SU-DHL-6 (cell line): ENCODE data around the gene CAMSAP1.

ENCODE experiments used
- H2AFZ ChIP-seq: fragments of 200-600 bp; sonication (generic); 2 replicates; pipeline ENCODE4 v1.6.1; 2014; ENCODE audit warnings: low read depth, mild to moderate bottlenecking, moderate library complexity, mixed read lengths, antibody characterized with exemption, low read length; ENCODE audit not compliant: severe bottlenecking
- H3F3A ChIP-seq: fragments of 200-600 bp; shearing (Covaris generic); 2 replicates; pipeline ENCODE4 v1.6.0; 2016; ENCODE audit warnings: antibody characterized with exemption, mild to moderate bottlenecking; ENCODE audit not compliant: insufficient read depth
- H3K27ac ChIP-seq: fragments of 200-600 bp; sonication (generic); 2 replicates; pipeline ENCODE4 v1.5.1; 2016; ENCODE audit warnings: low read depth, mild to moderate bottlenecking, low read length, moderate library complexity, mixed read lengths
- H3K27me3 ChIP-seq: fragments of 200-600 bp; sonication (generic), shearing (Covaris generic); 2 replicates; pipeline ENCODE4 v1.6.0; 2014; ENCODE audit warnings: mild to moderate bottlenecking, low read length
- H3K36me3 ChIP-seq: fragments of 200-600 bp; sonication (generic); 2 replicates; pipeline ENCODE4 v1.6.1; 2014; ENCODE audit warnings: mild to moderate bottlenecking, low read length, mixed read lengths
- H3K4me2 ChIP-seq: fragments of 300-600, 200-600 bp; shearing (Covaris generic), sonication (generic); 2 replicates; pipeline ENCODE4 v1.6.0; 2014; ENCODE audit warnings: low read length, low read depth, mild to moderate bottlenecking; ENCODE audit not compliant: poor library complexity, severe bottlenecking
- H3K4me3 ChIP-seq: fragments of 200-600 bp; sonication (generic); 2 replicates; pipeline ENCODE4 v1.5.1; 2014; ENCODE audit warnings: antibody characterized with exemption, low read length, mild to moderate bottlenecking, mixed read lengths; ENCODE audit not compliant: insufficient read depth, poor library complexity, severe bottlenecking
- H3K79me2 ChIP-seq: fragments of 200-600 bp; sonication (generic); 2 replicates; pipeline ENCODE4 v1.6.1; 2014; ENCODE audit warnings: mild to moderate bottlenecking, low read length, moderate library complexity; ENCODE audit not compliant: insufficient read depth
- H3K9ac ChIP-seq: fragments of 200-600 bp; sonication (generic); 2 replicates; pipeline ENCODE4 v1.7.0; 2014; ENCODE audit warnings: mild to moderate bottlenecking, low read length
- H3K9me2 ChIP-seq: fragments of 200-600 bp; sonication (generic); replicated peaks from 2 replicates; pipeline ENCODE4 v1.6.1; 2014; ENCODE audit warnings: low read length; ENCODE audit not compliant: insufficient read depth
- H3K9me3 ChIP-seq: fragments of 200-600 bp; sonication (generic); 2 replicates; pipeline ENCODE4 v1.6.1; 2014; ENCODE audit warnings: low read length, mixed read lengths; ENCODE audit not compliant: insufficient read depth
- H4K20me1 ChIP-seq: fragments of 200-600 bp; sonication (generic); 2 replicates; pipeline ENCODE4 v1.6.1; 2014; ENCODE audit warnings: low read depth, mild to moderate bottlenecking, antibody characterized with exemption, low read length, moderate library complexity, mixed read lengths
- EZH2phosphoT487 ChIP-seq: fragments of 200-600 bp; sonication (generic), shearing (Covaris generic); conservative IDR thresholded peaks from 2 replicates; pipeline ENCODE4 v1.6.1; 2018; ENCODE audit warnings: mild to moderate bottlenecking, antibody characterized with exemption, low read length, moderate library complexity, mixed read lengths
- TF ChIP-seq, protein P1 (sequence below): fragments of 200-600 bp; sonication (generic); IDR thresholded peaks from one replicate; pipeline ENCODE4 v1.5.1; 2017; ENCODE audit warnings: antibody characterized with exemption, mild to moderate bottlenecking, low read length, moderate library complexity; ENCODE audit not compliant: insufficient read depth, poor library complexity, severe bottlenecking

CAMSAP1 gene

DNA sequence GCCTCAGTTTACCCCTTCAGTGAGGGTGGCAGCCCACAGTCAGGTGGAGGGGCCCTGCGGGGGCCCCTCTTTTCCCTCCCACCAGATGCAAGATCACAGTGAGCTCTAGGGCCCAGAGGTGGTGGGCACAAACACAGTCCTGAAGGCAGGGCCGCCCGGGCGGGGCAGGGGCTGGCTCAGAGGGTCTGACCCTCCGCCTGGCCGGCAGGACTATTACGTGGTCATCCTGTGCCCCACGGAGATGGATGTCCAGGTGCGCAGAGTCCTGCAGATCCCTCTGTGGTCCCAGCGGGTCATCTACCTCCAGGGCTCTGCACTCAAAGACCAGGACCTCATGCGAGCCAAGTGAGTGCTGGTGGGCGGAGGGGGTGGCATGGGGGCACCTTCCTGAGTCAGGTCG is 141.9 kb downstream of the CAMSAP1 start:
- H3K27ac ChIP-seq: no peak overlapping the region
- H3K36me3 ChIP-seq: no peaks in the 10 kb centered on the region
- no peak overlapping the region for H2AFZ ChIP-seq
- H3K4me3 ChIP-seq: no peak overlapping the region
- H3K79me2 ChIP-seq: no peaks in the 10 kb centered on the region
- no peak overlapping the region for H3K9ac ChIP-seq
- no peaks in the 10 kb centered on the region for H4K20me1 ChIP-seq
- H3K4me2 ChIP-seq: no peak overlapping the region
- no peaks in the 10 kb centered on the region for H3K9me2 ChIP-seq
- TF ChIP-seq, protein P1, sequence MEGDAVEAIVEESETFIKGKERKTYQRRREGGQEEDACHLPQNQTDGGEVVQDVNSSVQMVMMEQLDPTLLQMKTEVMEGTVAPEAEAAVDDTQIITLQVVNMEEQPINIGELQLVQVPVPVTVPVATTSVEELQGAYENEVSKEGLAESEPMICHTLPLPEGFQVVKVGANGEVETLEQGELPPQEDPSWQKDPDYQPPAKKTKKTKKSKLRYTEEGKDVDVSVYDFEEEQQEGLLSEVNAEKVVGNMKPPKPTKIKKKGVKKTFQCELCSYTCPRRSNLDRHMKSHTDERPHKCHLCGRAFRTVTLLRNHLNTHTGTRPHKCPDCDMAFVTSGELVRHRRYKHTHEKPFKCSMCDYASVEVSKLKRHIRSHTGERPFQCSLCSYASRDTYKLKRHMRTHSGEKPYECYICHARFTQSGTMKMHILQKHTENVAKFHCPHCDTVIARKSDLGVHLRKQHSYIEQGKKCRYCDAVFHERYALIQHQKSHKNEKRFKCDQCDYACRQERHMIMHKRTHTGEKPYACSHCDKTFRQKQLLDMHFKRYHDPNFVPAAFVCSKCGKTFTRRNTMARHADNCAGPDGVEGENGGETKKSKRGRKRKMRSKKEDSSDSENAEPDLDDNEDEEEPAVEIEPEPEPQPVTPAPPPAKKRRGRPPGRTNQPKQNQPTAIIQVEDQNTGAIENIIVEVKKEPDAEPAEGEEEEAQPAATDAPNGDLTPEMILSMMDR: no peak
- no peak for TF ChIP-seq EZH2phosphoT487
- no peaks in the 10 kb centered on the region for H3F3A ChIP-seq
- no peaks in the 10 kb centered on the region for H3K9me3 ChIP-seq
- H3K27me3 ChIP-seq: no peaks in the 10 kb centered on the region

DNA sequence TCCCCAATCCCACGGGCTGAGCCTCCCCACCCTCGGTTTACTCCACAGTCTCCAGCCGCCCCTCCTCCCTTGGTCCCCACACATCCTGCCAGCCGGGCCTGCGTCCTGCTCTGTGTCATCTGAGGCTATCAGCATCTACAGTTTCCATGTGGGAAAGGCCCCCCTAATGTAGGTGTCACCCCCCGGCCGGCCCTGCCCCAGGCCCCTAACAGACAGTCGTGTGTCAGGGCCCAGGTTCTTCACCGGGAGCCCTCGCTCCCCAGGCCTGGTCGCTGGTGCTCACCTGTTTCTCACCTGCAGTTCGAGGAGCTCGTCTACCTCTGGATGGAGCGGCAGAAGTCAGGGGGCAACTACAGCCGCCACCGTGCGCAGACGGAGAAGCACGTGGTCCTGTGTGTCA is 142.6 kb downstream of the CAMSAP1 start:
- no peak overlapping the region for H3K4me3 ChIP-seq
- no peaks in the 10 kb centered on the region for H3F3A ChIP-seq
- no peak overlapping the region for H3K4me2 ChIP-seq
- H3K9me3 ChIP-seq: no peaks in the 10 kb centered on the region
- no peak overlapping the region for H3K27ac ChIP-seq
- TF ChIP-seq EZH2phosphoT487: no peak
- TF ChIP-seq, protein P1: no peak
- H3K9me2 ChIP-seq: no peaks in the 10 kb centered on the region
- no peak overlapping the region for H2AFZ ChIP-seq
- H3K9ac ChIP-seq: no peak overlapping the region
- no peaks in the 10 kb centered on the region for H4K20me1 ChIP-seq
- no peaks in the 10 kb centered on the region for H3K36me3 ChIP-seq
- H3K79me2 ChIP-seq: no peaks in the 10 kb centered on the region
- no peaks in the 10 kb centered on the region for H3K27me3 ChIP-seq

DNA sequence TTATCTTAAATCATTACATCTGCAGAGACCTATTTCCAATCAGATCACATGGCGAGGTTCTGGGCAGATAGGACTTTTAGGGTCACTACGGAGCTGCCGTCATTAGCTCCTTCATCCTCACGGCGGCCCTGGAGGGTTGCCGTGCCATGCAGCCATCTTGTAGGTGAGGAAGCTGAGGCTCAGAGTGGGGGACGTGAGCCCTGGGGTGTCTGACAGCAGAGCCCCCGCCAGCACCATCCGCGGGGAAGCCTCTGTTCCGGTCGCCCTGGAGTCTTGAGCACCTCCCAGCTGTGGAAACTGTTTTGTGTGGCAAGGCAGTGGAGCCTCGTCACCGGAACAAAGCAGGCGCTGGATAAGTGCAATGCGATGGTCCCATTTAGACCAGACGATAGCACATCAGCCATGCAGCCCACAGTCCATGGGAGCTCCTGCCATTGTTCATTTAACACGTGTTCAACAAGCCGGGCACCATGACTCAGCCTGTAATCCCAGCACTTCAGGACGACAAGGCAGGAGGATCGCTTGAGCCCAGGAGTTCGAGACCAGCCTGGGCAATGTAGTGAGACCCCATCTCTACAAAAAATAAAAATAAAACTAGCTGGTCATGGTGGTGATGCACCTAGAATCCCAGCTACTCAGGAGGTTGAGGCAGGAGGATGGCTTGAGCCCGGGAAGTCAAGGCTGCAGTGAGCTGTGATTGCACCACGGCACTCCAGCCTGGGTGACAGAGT is 143.5 kb downstream of the CAMSAP1 start:
- H3K4me2 ChIP-seq: no peak overlapping the region
- H4K20me1 ChIP-seq: no peaks in the 10 kb centered on the region
- H3K9me2 ChIP-seq: no peaks in the 10 kb centered on the region
- no peaks in the 10 kb centered on the region for H3K79me2 ChIP-seq
- no peak overlapping the region for H3K9ac ChIP-seq
- H3K27me3 ChIP-seq: no peaks in the 10 kb centered on the region
- H3K9me3 ChIP-seq: no peaks in the 10 kb centered on the region
- H3K4me3 ChIP-seq: no peak overlapping the region
- no peaks in the 10 kb centered on the region for H3F3A ChIP-seq
- H3K27ac ChIP-seq: no peak overlapping the region
- no peak overlapping the region for H2AFZ ChIP-seq
- TF ChIP-seq EZH2phosphoT487: no peak
- TF ChIP-seq, protein P1: no peak
- H3K36me3 ChIP-seq: no peaks in the 10 kb centered on the region
